ENCODE data around the gene PLCB1. TPM values are rescaled to one million over a fixed set of nuclear protein-coding genes. Genes with fewer than 3 reads are reported as not detected.
"Not testable (repeated sequence)": the region's sequence is repeated elsewhere in the genome, so short reads cannot be mapped to it uniquely, and the experiment has no call there.

The PLCB1 gene
- total and polyA plus RNA-seq, 2 donors (not counting 3 experiments of a cell fraction or from before 2014, with no cell fraction given), result 10.2 to 53.4 TPM

DNA sequence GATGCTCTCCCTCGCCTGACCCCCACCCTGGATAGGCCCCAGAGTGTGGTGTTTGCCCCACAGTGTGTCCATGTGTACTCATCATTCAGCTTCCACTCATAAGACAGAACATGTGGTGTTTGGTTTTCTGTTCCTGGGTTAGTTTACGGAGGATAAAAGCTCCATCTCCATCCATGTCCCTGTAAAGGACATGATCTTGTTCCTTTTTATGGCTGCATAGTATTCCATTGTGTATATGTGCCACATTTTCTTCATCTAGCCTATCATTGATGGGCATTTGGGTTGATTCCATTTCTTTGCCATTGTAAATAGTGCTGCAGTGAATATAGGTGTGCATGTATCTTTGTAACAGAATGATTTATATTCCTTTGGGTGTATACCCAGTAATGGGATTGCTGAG is 218.2 kb downstream of the PLCB1 start:
- BruUV-seq (replicated peaks); H3K4me2 ChIP-seq (ENCODE audit: insufficient read depth, low read length); H3K4me1 ChIP-seq (ENCODE audit: control insufficient read depth, extremely low read depth, insufficient read depth, low read length); H4K20me1 ChIP-seq (replicated peaks; ENCODE audit: control insufficient read depth, extremely low read depth, insufficient read depth, low read length); FAIRE-seq; H3K27me3 ChIP-seq (ENCODE audit: control insufficient read depth in 2 of 2, insufficient read depth in 2 of 2, low read length in 2 of 2); intact Hi-C loops (cut with micrococcal nuclease); H3K4me3 ChIP-seq (replicated peaks in 1 of 3; ENCODE audit: insufficient read depth in 1 of 3, low read depth in 1 of 3, low read length in 3 of 3); H3K27ac ChIP-seq (ENCODE audit: insufficient read depth, low read depth, low read length); POLR2A ChIA-PET; H3K36me3 ChIP-seq (ENCODE audit: control insufficient read depth in 2 of 2, extremely low read depth in 1 of 2, insufficient read depth in 2 of 2, low read length in 2 of 2); DNase-seq (ENCODE audit: low read depth, low spot score); H3K79me2 ChIP-seq (ENCODE audit: control insufficient read depth, insufficient read depth, low read length); dilution Hi-C loops (cut with MboI; ENCODE audit: extremely low pct_ligation_motif_present, low sequenced_read_pairs); H3K9me1 ChIP-seq (replicated peaks; ENCODE audit: control insufficient read depth, extremely low read depth, insufficient read depth, low read length); H3K9ac ChIP-seq (replicated peaks; ENCODE audit: extremely low read depth, insufficient read depth, low read length); H3K9me3 ChIP-seq (replicated peaks; ENCODE audit: control insufficient read depth, insufficient read depth, low read length); H2AFZ ChIP-seq (ENCODE audit: low read depth, low read length): not testable (repeated sequence)
- CTCF ChIA-PET, result interaction anchor here (1.0 kb wide), 1 partner anchor 9 kb away, joined by 6 read pairs; no protein-coding TSS in a partner anchor

DNA sequence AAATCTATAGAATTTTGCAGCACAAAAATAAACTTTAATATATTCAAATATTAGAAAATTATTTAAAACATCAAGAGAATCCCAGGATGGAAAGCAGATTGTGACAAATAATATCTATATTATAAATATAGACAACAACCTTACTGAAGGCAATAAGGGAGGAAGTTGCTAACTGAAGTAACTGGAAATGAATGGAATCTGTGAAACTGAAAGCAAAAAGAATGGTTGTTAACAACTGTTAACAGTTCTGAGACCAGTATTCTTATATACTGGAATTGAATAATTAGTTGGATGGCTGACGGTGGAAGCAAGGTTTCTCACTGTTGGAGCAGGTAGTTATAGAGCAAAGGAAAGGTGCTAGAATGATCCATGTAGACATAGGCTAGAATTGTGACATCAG is 220.4 kb downstream of the PLCB1 start:
- TF ChIP-seq GATA2 (IDR thresholded peaks at IDR 0.05; ENCODE audit: insufficient read depth, insufficient read length, low read depth, low read length) (no peak), JUN (IDR thresholded peaks at IDR 0.05; ENCODE audit: borderline replicate concordance, insufficient read depth, insufficient read length, low read depth) (no peak), POLR2A (IDR thresholded peaks at IDR 0.05; ENCODE audit: low read depth, low read length) (no peak), POLR2AphosphoS5 (IDR thresholded peaks at IDR 0.05; ENCODE audit: insufficient read depth, low read depth, low read length) (no peak), MYC (IDR thresholded peaks at IDR 0.05; ENCODE audit: low read depth, low read length) (no peak), FOS (IDR thresholded peaks at IDR 0.05; ENCODE audit: borderline replicate concordance, insufficient read depth, low read length) (no peak), EZH2 (IDR thresholded peaks at IDR 0.05; ENCODE audit: borderline replicate concordance, low read depth, low read length, severe bottlenecking) (no peak)
- TF ChIP-seq, protein P1, sequence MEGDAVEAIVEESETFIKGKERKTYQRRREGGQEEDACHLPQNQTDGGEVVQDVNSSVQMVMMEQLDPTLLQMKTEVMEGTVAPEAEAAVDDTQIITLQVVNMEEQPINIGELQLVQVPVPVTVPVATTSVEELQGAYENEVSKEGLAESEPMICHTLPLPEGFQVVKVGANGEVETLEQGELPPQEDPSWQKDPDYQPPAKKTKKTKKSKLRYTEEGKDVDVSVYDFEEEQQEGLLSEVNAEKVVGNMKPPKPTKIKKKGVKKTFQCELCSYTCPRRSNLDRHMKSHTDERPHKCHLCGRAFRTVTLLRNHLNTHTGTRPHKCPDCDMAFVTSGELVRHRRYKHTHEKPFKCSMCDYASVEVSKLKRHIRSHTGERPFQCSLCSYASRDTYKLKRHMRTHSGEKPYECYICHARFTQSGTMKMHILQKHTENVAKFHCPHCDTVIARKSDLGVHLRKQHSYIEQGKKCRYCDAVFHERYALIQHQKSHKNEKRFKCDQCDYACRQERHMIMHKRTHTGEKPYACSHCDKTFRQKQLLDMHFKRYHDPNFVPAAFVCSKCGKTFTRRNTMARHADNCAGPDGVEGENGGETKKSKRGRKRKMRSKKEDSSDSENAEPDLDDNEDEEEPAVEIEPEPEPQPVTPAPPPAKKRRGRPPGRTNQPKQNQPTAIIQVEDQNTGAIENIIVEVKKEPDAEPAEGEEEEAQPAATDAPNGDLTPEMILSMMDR (IDR thresholded peaks at IDR 0.05; ENCODE audit: extremely low read depth in 1 of 2, insufficient read depth in 1 of 2, low read depth in 1 of 2, low read length in 2 of 2), result no peak
- TF ChIP-seq, protein P2, sequence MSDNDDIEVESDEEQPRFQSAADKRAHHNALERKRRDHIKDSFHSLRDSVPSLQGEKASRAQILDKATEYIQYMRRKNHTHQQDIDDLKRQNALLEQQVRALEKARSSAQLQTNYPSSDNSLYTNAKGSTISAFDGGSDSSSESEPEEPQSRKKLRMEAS (IDR thresholded peaks at IDR 0.05; ENCODE audit: insufficient read depth, insufficient read length), result no peak

More for the DNA sequence above, 220.4 kb downstream of the PLCB1 start:
- FAIRE-seq, result no peak
- Histone ChIP-seq H3K36me3 (ENCODE audit: control insufficient read depth in 2 of 2, extremely low read depth in 1 of 2, insufficient read depth in 2 of 2, low read length in 2 of 2) (no peaks in the 10 kb centered on the region), H3K4me2 (ENCODE audit: insufficient read depth, low read length) (no peak overlapping the region), H4K20me1 (replicated peaks; ENCODE audit: control insufficient read depth, extremely low read depth, insufficient read depth, low read length) (no peaks in the 10 kb centered on the region), H2AFZ (ENCODE audit: low read depth, low read length) (no peak overlapping the region), H3K9ac (replicated peaks; ENCODE audit: extremely low read depth, insufficient read depth, low read length) (no peak overlapping the region), H3K9me3 (replicated peaks; ENCODE audit: control insufficient read depth, insufficient read depth, low read length) (no peaks in the 10 kb centered on the region), H3K4me1 (ENCODE audit: control insufficient read depth, extremely low read depth, insufficient read depth, low read length) (no peaks in the 10 kb centered on the region), H3K4me3 (replicated peaks in 1 of 3; ENCODE audit: insufficient read depth in 1 of 3, low read depth in 1 of 3, low read length in 3 of 3) (no peak overlapping the region), H3K27ac (ENCODE audit: insufficient read depth, low read depth, low read length) (no peak overlapping the region), H3K9me1 (replicated peaks; ENCODE audit: control insufficient read depth, extremely low read depth, insufficient read depth, low read length) (no peaks in the 10 kb centered on the region), H3K79me2 (ENCODE audit: control insufficient read depth, insufficient read depth, low read length) (no peaks in the 10 kb centered on the region), H3K27me3 (ENCODE audit: control insufficient read depth in 2 of 2, insufficient read depth in 2 of 2, low read length in 2 of 2) (no peaks in the 10 kb centered on the region)
- dilution Hi-C loops (cut with MboI; ENCODE audit: extremely low pct_ligation_motif_present, low sequenced_read_pairs) (no loop called here), intact Hi-C loops (cut with micrococcal nuclease) (no loop called here)
- CTCF ChIA-PET, result no interaction called here
- POLR2A ChIA-PET, result no interaction called here
- BruUV-seq (replicated peaks), result no TSS peak
- DNase-seq (ENCODE audit: low read depth, low spot score), result no peak
